SK-N-SH treated with all-trans-retinoic acid at 6 μM for 48 hours (cell line): ENCODE results near the gene ADSS2.
"Not testable (repeated sequence)": the region's sequence is repeated elsewhere in the genome, so short reads cannot be mapped to it uniquely, and the experiment has no call there.

Experiments
- ATAC-seq: fragments of 200-7000 bp; cut with Tn5 transposase; 3 replicates; pipeline ENCODE4 v1.9.1; 2020; ENCODE audit warnings: mild to moderate bottlenecking, moderate library complexity
- ARNTL ChIP-seq: fragments of 450-650 bp; formaldehyde crosslinking; IDR thresholded peaks from 2 replicates; pipeline ENCODE4 v1.5.0; 2020; ENCODE audit warnings: low read depth, mild to moderate bottlenecking, moderate library complexity, borderline replicate concordance
- BACH2 ChIP-seq: fragments of 250-450 bp; sonication (Bioruptor Pico); IDR thresholded peaks from 2 replicates; pipeline ENCODE4 v1.9.0; 2021; ENCODE audit warnings: mild to moderate bottlenecking, borderline replicate concordance
- CSDC2 ChIP-seq: fragments of 250-450 bp; sonication (Bioruptor Pico); IDR thresholded peaks from 2 replicates; pipeline ENCODE4 v1.5.0; 2020; ENCODE audit warnings: mild to moderate bottlenecking, moderate library complexity
- ESRRG ChIP-seq: fragments of 250-450 bp; sonication (Bioruptor Pico); IDR thresholded peaks from 2 replicates; pipeline ENCODE4 v1.6.1; 2021; ENCODE audit warnings: mild to moderate bottlenecking
- GLIS3 ChIP-seq: fragments of 250-450 bp; sonication (Bioruptor Pico); IDR thresholded peaks from 2 replicates; pipeline ENCODE4 v1.5.0; 2020; ENCODE audit warnings: mild to moderate bottlenecking, moderate library complexity
- OSR1 ChIP-seq: fragments of 250-450 bp; sonication (Bioruptor Pico); IDR thresholded peaks from 2 replicates; pipeline ENCODE4 v1.8.0; 2022; ENCODE audit warnings: moderate library complexity, mild to moderate bottlenecking, inconsistent platforms
- PPARA ChIP-seq: fragments of 250-450 bp; sonication (Bioruptor Pico); IDR thresholded peaks from 2 replicates; pipeline ENCODE4 v1.5.0; 2020; ENCODE audit warnings: mild to moderate bottlenecking, borderline replicate concordance
- RARB ChIP-seq: fragments of 250-450 bp; sonication (Bioruptor Pico); IDR thresholded peaks from 2 replicates; pipeline ENCODE4 v1.8.0; 2021; ENCODE audit warnings: mild to moderate bottlenecking, moderate library complexity
- TCF4 ChIP-seq: fragments of 250-450 bp; sonication (Bioruptor Pico); IDR thresholded peaks from 2 replicates; pipeline ENCODE4 v1.8.0; 2021; ENCODE audit warnings: mild to moderate bottlenecking, moderate library complexity, borderline replicate concordance
- TOX ChIP-seq: fragments of 250-450 bp; sonication (Bioruptor Pico); IDR thresholded peaks from 2 replicates; pipeline ENCODE4 v1.8.0; 2021; ENCODE audit warnings: mild to moderate bottlenecking, moderate library complexity, borderline replicate concordance
- ZC3H10 ChIP-seq: fragments of 250-450 bp; sonication (Bioruptor Pico); IDR thresholded peaks from 2 replicates; pipeline ENCODE4 v1.5.1; 2021; ENCODE audit warnings: mild to moderate bottlenecking, moderate library complexity
- ZFP3 ChIP-seq: fragments of 250-450 bp; sonication (Bioruptor Pico); IDR thresholded peaks from 2 replicates; pipeline ENCODE4 v1.5.0; 2020; ENCODE audit warnings: mild to moderate bottlenecking, moderate library complexity
- ZFP30 ChIP-seq: fragments of 450-650 bp; formaldehyde crosslinking; IDR thresholded peaks from 2 replicates; pipeline ENCODE4 v1.5.0; 2022; ENCODE audit warnings: mild to moderate bottlenecking, moderate library complexity
- ZNF565 ChIP-seq: fragments of 450-650 bp; formaldehyde crosslinking; conservative IDR thresholded peaks from 2 replicates; pipeline ENCODE4 v1.5.0; 2020; ENCODE audit warnings: low read depth, mild to moderate bottlenecking, moderate library complexity
- ZNF8 ChIP-seq: fragments of 450-650 bp; formaldehyde crosslinking; IDR thresholded peaks from 2 replicates; pipeline ENCODE4 v1.5.0; 2020; ENCODE audit warnings: mild to moderate bottlenecking, moderate library complexity
- TF ChIP-seq, protein P1 (sequence below): fragments of 250-450 bp; sonication (Bioruptor Pico); IDR thresholded peaks from 2 replicates; pipeline ENCODE4 v1.8.0; 2021; ENCODE audit warnings: low read depth, mild to moderate bottlenecking, moderate library complexity, borderline replicate concordance
- TF ChIP-seq, protein P2 (sequence below): fragments of 250-450 bp; sonication (Bioruptor Pico); IDR thresholded peaks from 2 replicates; pipeline ENCODE4 v1.5.1; 2020; ENCODE audit warnings: low read depth, mild to moderate bottlenecking, moderate library complexity
- TF ChIP-seq, protein P3 (sequence below): fragments of 250-450 bp; sonication (Bioruptor Pico); IDR thresholded peaks from 2 replicates; pipeline ENCODE4 v1.5.0; 2020; ENCODE audit warnings: mild to moderate bottlenecking, moderate library complexity
- TF ChIP-seq, protein P4 (sequence below): fragments of 250-450 bp; sonication (Bioruptor Pico); IDR thresholded peaks from 2 replicates; pipeline ENCODE4 v1.8.0; 2020; ENCODE audit warnings: mild to moderate bottlenecking, moderate library complexity, borderline replicate concordance

The ADSS2 gene

DNA sequence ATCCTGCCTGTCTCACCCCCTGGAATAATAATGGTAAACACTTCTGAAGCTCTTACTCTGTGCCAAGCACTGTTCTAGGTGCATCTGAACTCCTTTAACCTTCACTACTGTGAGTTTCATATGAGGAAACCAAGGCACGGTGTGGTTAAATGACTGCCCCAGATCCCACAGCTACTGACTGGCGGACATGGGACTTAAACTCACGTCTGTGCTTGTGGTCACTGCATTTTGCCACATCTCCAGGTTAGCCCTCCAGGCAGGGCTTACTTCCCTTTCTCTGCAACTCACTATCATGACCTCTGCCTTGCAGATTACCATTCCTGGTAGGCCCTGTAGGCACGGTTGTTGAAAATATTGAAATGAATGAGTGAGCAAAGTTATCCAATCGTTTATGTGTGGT is 83.4 kb downstream of the ADSS2 start:
- TF ChIP-seq, protein P1, sequence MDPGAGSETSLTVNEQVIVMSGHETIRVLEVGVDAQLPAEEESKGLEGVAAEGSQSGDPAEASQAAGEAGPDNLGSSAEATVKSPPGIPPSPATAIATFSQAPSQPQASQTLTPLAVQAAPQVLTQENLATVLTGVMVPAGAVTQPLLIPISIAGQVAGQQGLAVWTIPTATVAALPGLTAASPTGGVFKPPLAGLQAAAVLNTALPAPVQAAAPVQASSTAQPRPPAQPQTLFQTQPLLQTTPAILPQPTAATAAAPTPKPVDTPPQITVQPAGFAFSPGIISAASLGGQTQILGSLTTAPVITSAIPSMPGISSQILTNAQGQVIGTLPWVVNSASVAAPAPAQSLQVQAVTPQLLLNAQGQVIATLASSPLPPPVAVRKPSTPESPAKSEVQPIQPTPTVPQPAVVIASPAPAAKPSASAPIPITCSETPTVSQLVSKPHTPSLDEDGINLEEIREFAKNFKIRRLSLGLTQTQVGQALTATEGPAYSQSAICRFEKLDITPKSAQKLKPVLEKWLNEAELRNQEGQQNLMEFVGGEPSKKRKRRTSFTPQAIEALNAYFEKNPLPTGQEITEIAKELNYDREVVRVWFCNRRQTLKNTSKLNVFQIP (CRISPR knock-in tag) = no peak
- TF ChIP-seq BACH2 (CRISPR knock-in tag) = no peak
- TF ChIP-seq OSR1 (CRISPR knock-in tag) = no peak
- no peak for TF ChIP-seq GLIS3 (CRISPR knock-in tag)
- no peak for TF ChIP-seq ZC3H10 (CRISPR knock-in tag)
- TF ChIP-seq, protein P2, sequence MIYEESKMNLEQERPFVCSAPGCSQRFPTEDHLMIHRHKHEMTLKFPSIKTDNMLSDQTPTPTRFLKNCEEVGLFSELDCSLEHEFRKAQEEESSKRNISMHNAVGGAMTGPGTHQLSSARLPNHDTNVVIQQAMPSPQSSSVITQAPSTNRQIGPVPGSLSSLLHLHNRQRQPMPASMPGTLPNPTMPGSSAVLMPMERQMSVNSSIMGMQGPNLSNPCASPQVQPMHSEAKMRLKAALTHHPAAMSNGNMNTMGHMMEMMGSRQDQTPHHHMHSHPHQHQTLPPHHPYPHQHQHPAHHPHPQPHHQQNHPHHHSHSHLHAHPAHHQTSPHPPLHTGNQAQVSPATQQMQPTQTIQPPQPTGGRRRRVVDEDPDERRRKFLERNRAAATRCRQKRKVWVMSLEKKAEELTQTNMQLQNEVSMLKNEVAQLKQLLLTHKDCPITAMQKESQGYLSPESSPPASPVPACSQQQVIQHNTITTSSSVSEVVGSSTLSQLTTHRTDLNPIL (CRISPR knock-in tag) = no peak
- TF ChIP-seq ZNF565 = no peak
- no peak for TF ChIP-seq ESRRG (CRISPR knock-in tag)
- TF ChIP-seq ARNTL = no peak
- TF ChIP-seq ZFP3 (CRISPR knock-in tag) = no peak
- TF ChIP-seq, all 23 proteins: peak for 0
- ATAC-seq = no peak

DNA sequence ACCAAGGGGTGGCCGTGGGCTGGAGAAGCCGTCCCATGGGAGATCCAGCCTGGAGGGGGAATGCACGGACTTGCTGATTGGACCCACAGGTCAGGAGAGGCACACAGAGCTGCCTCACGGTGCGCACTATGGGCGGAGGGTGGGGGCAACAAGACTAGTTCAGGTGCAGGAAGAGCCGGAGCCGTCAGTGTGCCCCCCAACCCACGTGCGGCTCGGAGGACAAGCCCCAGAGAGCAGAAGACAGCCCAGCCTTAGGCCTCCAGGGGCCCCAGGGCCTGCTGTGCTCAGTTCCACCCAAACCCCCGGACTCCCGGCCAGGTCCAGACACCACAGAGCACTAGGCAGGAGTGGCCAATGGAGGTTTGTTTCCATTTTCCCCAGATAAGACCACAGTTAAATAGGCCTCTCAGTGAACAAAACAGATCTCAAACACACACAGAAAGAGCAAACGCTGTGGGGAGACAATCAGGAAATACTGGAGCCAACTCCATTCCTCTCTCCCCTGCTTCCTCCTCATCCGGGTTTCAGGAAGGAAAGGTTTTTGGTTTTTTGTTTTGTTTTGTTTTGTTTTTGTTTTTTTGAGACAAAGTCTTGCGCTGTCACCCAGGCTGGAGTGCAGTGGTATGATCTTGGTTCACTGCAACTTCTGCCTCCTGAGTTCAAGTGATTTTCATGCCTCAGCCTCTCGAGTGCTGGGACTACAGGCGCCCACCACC is 84.2 kb downstream of the ADSS2 start:
- no peak for ATAC-seq
- TF ChIP-seq ZNF8 (CRISPR knock-in tag) = no peak
- no peak for TF ChIP-seq ARNTL
- TF ChIP-seq, protein P3, sequence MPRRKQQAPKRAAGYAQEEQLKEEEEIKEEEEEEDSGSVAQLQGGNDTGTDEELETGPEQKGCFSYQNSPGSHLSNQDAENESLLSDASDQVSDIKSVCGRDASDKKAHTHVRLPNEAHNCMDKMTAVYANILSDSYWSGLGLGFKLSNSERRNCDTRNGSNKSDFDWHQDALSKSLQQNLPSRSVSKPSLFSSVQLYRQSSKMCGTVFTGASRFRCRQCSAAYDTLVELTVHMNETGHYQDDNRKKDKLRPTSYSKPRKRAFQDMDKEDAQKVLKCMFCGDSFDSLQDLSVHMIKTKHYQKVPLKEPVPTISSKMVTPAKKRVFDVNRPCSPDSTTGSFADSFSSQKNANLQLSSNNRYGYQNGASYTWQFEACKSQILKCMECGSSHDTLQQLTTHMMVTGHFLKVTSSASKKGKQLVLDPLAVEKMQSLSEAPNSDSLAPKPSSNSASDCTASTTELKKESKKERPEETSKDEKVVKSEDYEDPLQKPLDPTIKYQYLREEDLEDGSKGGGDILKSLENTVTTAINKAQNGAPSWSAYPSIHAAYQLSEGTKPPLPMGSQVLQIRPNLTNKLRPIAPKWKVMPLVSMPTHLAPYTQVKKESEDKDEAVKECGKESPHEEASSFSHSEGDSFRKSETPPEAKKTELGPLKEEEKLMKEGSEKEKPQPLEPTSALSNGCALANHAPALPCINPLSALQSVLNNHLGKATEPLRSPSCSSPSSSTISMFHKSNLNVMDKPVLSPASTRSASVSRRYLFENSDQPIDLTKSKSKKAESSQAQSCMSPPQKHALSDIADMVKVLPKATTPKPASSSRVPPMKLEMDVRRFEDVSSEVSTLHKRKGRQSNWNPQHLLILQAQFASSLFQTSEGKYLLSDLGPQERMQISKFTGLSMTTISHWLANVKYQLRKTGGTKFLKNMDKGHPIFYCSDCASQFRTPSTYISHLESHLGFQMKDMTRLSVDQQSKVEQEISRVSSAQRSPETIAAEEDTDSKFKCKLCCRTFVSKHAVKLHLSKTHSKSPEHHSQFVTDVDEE = no peak
- TF ChIP-seq TCF4 (CRISPR knock-in tag) = no peak
- no peak for TF ChIP-seq TOX
- no peak for TF ChIP-seq OSR1 (CRISPR knock-in tag)
- TF ChIP-seq RARB = no peak
- no peak for TF ChIP-seq ZFP30 (CRISPR knock-in tag)
- TF ChIP-seq CSDC2 (CRISPR knock-in tag) = no peak
- no peak for TF ChIP-seq GLIS3 (CRISPR knock-in tag)
- TF ChIP-seq ZC3H10 (CRISPR knock-in tag) = no peak
- TF ChIP-seq, protein P1 (CRISPR knock-in tag) = no peak
- TF ChIP-seq, protein P2 (CRISPR knock-in tag) = no peak

DNA sequence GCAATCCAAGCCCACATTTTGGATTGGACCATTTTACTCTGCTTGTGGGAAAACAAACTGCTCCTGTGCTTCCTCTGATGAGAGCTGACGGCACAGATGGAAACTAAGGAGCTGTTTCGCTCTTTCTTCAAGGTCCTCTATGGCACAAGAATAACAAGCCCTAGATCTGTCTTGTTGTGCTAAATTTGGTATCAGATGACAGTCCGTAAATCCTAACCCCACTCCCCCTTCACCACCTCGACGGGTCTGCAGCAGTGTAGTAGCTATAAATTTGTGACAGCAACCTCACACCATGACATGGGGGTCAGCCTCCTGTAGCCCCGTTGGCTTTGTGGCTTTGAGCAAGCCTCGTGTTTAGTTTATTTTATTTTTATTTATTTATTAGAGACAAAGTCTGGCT is 85.9 kb downstream of the ADSS2 start:
- TF ChIP-seq, protein P4, sequence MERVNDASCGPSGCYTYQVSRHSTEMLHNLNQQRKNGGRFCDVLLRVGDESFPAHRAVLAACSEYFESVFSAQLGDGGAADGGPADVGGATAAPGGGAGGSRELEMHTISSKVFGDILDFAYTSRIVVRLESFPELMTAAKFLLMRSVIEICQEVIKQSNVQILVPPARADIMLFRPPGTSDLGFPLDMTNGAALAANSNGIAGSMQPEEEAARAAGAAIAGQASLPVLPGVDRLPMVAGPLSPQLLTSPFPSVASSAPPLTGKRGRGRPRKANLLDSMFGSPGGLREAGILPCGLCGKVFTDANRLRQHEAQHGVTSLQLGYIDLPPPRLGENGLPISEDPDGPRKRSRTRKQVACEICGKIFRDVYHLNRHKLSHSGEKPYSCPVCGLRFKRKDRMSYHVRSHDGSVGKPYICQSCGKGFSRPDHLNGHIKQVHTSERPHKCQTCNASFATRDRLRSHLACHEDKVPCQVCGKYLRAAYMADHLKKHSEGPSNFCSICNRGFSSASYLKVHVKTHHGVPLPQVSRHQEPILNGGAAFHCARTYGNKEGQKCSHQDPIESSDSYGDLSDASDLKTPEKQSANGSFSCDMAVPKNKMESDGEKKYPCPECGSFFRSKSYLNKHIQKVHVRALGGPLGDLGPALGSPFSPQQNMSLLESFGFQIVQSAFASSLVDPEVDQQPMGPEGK (CRISPR knock-in tag) = no peak
- TF ChIP-seq RARB (no peak), ZNF565 (no peak), ESRRG (CRISPR knock-in tag) (no peak), PPARA (CRISPR knock-in tag) (no peak), BACH2 (CRISPR knock-in tag) (no peak), TOX (no peak), CSDC2 (CRISPR knock-in tag) (no peak), ZFP3 (CRISPR knock-in tag) (no peak)
- no peak for ATAC-seq

DNA sequence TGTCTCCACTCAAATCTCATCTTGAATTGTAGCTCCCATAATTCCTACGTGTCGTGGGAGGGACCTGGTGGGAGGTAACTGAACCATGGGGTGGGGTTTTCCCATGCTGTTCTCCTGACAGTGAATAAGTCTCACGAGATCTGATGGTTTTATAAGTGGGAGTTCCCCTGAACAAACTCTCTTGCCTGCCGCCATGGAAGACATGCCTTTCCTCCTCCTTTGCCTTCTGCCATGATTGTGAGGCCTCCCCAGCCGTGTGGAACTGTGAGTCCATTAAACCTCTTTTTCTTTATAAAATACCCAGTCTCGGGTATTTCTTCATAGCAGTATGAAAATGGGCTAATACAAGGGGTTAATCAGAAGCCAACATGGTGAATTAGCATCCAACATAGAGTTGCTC is 86.4 kb downstream of the ADSS2 start:
- not testable (repeated sequence) for ATAC-seq
